Mucosa of rectum (tissue), 2 donors: Measurements from ENCODE around the gene DNASE1L1.
A peak's percentile ranks its signal among the peaks of the same experiment; 100 is the strongest.
"Not testable (repeated sequence)": the region's sequence is repeated elsewhere in the genome, so short reads cannot be mapped to it uniquely, and the experiment has no call there.

Experiments used
- H3K27ac ChIP-seq, 2 donors: one replicate each; pipeline ENCODE4 v1.7.0; 2013; ENCODE audit warnings: inconsistent platforms in 2 of 2, low read depth in 2 of 2, low read length in 2 of 2
- H3K27me3 ChIP-seq, 2 donors: one replicate each; pipeline ENCODE4 v1.7.0; 2013; ENCODE audit warnings: low read length in 2 of 2; ENCODE audit not compliant: control insufficient read depth in 2 of 2, insufficient read depth in 2 of 2
- H3K36me3 ChIP-seq, 2 donors: one replicate each; pipeline ENCODE4 v1.7.0; 2013; ENCODE audit warnings: low read length in 2 of 2; ENCODE audit not compliant: control insufficient read depth in 2 of 2, insufficient read depth in 2 of 2
- H3K4me1 ChIP-seq, 2 donors: one replicate each; pipeline ENCODE4 v1.7.0; 2013; ENCODE audit warnings: low read length in 2 of 2, mild to moderate bottlenecking in 1 of 2; ENCODE audit not compliant: control insufficient read depth in 2 of 2, insufficient read depth in 2 of 2
- H3K4me3 ChIP-seq, 2 donors: one replicate each; pipeline ENCODE4 v1.7.0; 2013; ENCODE audit warnings: low read length in 2 of 2
- H3K9ac ChIP-seq, 2 donors: one replicate each; pipeline ENCODE4 v1.7.0; 2013; ENCODE audit warnings: low read length in 2 of 2, low read depth in 1 of 2, mild to moderate bottlenecking in 1 of 2
- H3K9me3 ChIP-seq, 2 donors: one replicate each; pipeline ENCODE4 v1.7.0; 2013; ENCODE audit warnings: low read length in 2 of 2; ENCODE audit not compliant: control insufficient read depth in 2 of 2
- donor health status: healthy.
- donor health status: Normal muscosa, but diverticular disease.

DNASE1L1 gene

GRCh38 chrX:154411981-154412340 is 2.9 kb upstream of the DNASE1L1 start:
- H3K27ac ChIP-seq, result peak overlapping the region; percentile 87 to 89
- peak overlapping the region; percentile 71 to 76 for H3K4me3 ChIP-seq
- peaks cover 0 to 3% of the 10 kb centered on the region in 2 donors for H3K27me3 ChIP-seq
- peak overlapping the region; percentile 70 to 85 for H3K9ac ChIP-seq
- H3K4me1 ChIP-seq, result peaks cover 13 to 20% of the 10 kb centered on the region in 2 donors
- no peaks in the 10 kb centered on the region for H3K36me3 ChIP-seq
- H3K9me3 ChIP-seq, result no peaks in the 10 kb centered on the region

- Histone ChIP-seq H3K27ac (peak overlapping the region; percentile 81 to 86), H3K9ac (peak overlapping the region; percentile 38 to 68)
These were observed 314 bp downstream of the DNASE1L1 start for GRCh38 chrX:154408659-154409221.

DNA sequence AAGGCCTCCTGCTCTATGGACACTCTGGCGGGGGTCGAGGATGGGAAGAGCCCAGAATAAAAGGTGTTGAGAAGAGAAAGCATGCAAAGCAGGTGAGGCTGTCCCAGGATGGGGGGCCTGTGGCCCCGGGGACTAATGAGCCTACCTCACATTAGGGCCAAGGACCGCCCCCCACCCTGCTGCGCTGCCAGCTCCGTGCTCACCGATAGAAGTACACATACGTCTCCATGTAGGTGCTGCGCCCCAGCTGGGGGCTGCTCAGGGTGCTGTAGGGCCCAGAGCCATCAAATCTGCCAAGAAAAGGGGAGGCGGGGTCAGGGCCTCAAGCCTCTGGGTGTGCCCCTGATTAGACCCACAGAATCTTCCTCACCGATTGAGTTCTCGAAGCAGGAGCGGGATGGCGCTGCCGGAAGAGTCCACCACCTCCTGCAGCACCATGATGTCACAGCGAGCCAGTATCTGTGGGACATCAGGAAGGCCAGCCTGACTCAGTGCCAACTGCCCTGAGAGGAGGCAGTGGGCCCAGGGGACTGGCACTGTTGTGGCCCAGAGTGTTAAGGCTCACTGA is 4.3 kb downstream of the DNASE1L1 start:
- no peak overlapping the region for H3K27ac ChIP-seq
- H3K4me1 ChIP-seq, result peaks cover 9 to 11% of the 10 kb centered on the region in 2 donors
- no peak overlapping the region for H3K9ac ChIP-seq
- no peaks in the 10 kb centered on the region for H3K9me3 ChIP-seq
- H3K4me3 ChIP-seq, result no peak overlapping the region
- H3K36me3 ChIP-seq, result peaks cover 11 to 17% of the 10 kb centered on the region in 2 donors
- H3K27me3 ChIP-seq, result no peaks in the 10 kb centered on the region

More at GRCh38 chrX:154408659-154409221, 314 bp downstream of the DNASE1L1 start:
- Histone ChIP-seq H3K9me3 (no peaks in the 10 kb centered on the region), H3K27me3 (peaks cover 0 to 3% of the 10 kb centered on the region in 2 donors), H3K4me3 (peak overlapping the region; percentile 62 to 67), H3K4me1 (peaks cover 13 to 20% of the 10 kb centered on the region in 2 donors), H3K36me3 (no peaks in the 10 kb centered on the region)

DNA sequence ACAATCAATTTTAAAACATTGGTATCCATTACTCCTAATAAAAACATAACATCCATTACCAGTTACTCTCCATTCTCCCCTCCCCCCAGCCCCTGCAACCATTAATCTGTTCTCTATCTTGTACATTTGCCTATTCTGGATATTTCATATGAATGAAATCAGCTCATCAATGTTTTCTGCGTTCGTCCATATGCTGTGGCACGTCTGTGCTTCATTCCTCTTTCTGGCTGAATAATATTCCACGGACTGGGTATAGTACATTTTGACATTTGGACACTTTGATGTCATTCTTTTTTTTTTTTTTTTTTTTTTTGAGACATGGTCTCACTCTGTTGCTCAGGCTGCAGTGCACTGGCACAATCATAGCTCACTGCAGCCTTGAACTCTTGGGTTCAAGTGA is 5.2 kb downstream of the DNASE1L1 start:
- Histone ChIP-seq H3K4me3 (no peak overlapping the region), H3K27ac (no peak overlapping the region), H3K36me3 (peaks cover 19 to 24% of the 10 kb centered on the region in 2 donors), H3K4me1 (peaks cover 7 to 14% of the 10 kb centered on the region in 2 donors), H3K9me3 (no peaks in the 10 kb centered on the region), H3K9ac (no peak overlapping the region), H3K27me3 (no peaks in the 10 kb centered on the region)

DNA sequence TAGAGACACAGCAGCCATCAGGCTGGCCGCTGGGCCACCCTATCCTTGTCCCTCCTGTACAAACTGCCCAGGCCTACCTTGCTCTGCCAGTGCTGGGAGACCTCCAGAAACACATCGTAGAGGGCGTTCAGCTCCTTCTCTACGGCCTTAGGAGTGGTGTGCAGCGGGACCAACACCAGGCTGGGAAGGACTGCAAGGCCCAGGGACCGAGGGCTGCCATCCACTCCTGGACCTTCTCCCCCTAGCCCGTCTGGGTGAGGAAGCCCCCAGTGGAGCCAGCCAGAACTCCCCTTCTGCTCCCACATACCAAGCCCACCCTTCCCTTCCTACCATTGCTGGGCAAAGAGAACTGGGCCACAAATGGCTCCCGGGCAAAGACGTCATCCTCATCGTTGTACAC is 5.9 kb downstream of the DNASE1L1 start:
- H3K9me3 ChIP-seq, result no peaks in the 10 kb centered on the region
- no peak overlapping the region for H3K27ac ChIP-seq
- no peak overlapping the region for H3K9ac ChIP-seq
- H3K4me3 ChIP-seq, result no peak overlapping the region
- no peaks in the 10 kb centered on the region for H3K27me3 ChIP-seq
- H3K4me1 ChIP-seq, result peaks cover 6 to 12% of the 10 kb centered on the region in 2 donors
- H3K36me3 ChIP-seq, result peaks cover 19 to 24% of the 10 kb centered on the region in 2 donors

- H3K27ac ChIP-seq, result no peak overlapping the region
- no peak overlapping the region for H3K9ac ChIP-seq
- H3K9me3 ChIP-seq, result no peaks in the 10 kb centered on the region
- peaks cover 19 to 24% of the 10 kb centered on the region in 2 donors for H3K36me3 ChIP-seq
- H3K4me1 ChIP-seq, result peaks cover 5 to 12% of the 10 kb centered on the region in 2 donors
- no peaks in the 10 kb centered on the region for H3K27me3 ChIP-seq
- H3K4me3 ChIP-seq, result no peak overlapping the region
These were observed 6.4 kb downstream of the DNASE1L1 start for GRCh38 chrX:154402622-154403127.

GRCh38 chrX:154401918-154402621 is 7.0 kb downstream of the DNASE1L1 start:
- no peaks in the 10 kb centered on the region for H3K27me3 ChIP-seq
- no peak overlapping the region for H3K4me3 ChIP-seq
- H3K9ac ChIP-seq, result no peak overlapping the region
- H3K36me3 ChIP-seq, result peaks cover 19 to 24% of the 10 kb centered on the region in 2 donors
- no peak overlapping the region for H3K27ac ChIP-seq
- no peaks in the 10 kb centered on the region for H3K9me3 ChIP-seq
- peaks cover 6 to 12% of the 10 kb centered on the region in 2 donors for H3K4me1 ChIP-seq

DNA sequence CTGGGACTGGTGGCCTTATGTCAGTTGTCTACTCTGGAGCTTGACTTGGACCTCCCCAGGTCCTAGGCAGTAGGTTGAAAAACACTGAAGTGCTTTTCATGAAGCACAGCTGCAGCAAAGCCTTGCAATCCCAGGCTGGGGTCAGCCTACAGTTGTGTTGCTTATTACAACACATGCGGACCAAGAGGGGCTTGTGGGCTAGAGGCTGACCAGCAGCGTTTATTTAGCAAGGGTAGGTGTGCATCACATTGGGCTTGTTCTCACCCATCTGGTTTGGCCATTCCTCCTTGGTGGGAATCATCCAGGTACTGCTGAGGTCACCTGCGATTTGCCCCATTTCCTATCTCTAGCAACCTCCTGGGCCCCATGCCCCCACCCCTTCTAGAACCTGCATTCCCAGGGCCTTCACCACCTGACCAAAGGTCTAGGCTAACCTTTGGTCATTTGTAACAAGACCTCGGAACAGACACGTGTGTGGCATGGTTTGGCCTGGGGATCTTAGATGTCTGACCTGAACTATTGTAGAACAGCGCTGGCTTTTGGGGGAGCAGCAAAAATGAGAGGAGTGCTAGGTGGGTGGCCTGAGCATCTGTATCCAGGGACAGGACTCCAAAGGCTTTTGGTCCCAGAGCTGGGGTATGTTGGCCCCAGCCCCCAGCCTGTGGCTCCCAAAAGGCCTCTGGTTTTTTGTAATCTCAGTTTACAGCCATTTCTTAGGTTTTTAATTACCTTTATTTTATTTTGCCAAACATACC is 7.8 kb downstream of the DNASE1L1 start:
- Histone ChIP-seq H3K9ac (no peak overlapping the region), H3K36me3 (peaks cover 19 to 24% of the 10 kb centered on the region in 2 donors), H3K4me1 (peaks cover 9 to 12% of the 10 kb centered on the region in 2 donors), H3K27ac (no peak overlapping the region), H3K4me3 (no peak overlapping the region), H3K9me3 (no peaks in the 10 kb centered on the region), H3K27me3 (no peaks in the 10 kb centered on the region)

GRCh38 chrX:154400369-154400817 is 8.7 kb downstream of the DNASE1L1 start:
- peak overlapping the region in 1 of 2 donors; percentile 99 for H3K27ac ChIP-seq
- H3K4me3 ChIP-seq, H3K9ac ChIP-seq, H3K9me3 ChIP-seq, H3K27me3 ChIP-seq: not testable (repeated sequence)
- H3K36me3 ChIP-seq, result peaks cover 19 to 24% of the 10 kb centered on the region in 2 donors
- peaks cover 9 to 12% of the 10 kb centered on the region in 2 donors for H3K4me1 ChIP-seq
